ENCODE results near the gene JMJD7.

- TF ChIP-seq CTCF (conservative IDR thresholded peaks at IDR 0.05): no peak
- TF ChIP-seq EZH2 (IDR thresholded peaks at IDR 0.05; ENCODE audit: low read depth): no peak
These were observed 26.6 kb downstream of the JMJD7 start for GRCh38 chr15:41854443-41854842.
